Erythroblast (primary cell): ENCODE results near the gene KIAA1549.

Experiments
- DNase-seq, 2 experiments: peaks; one replicate each; lab custom pipeline; 2025; lab: John Stamatoyannopoulos, UW
- GATA1 ChIP-seq: IDR thresholded peaks from 2 replicates; pipeline ENCODE4 v1.6.1; 2011; ENCODE audit warnings: low read depth, mild to moderate bottlenecking, control low read depth, low read length, moderate library complexity
- POLR2A ChIP-seq: IDR thresholded peaks from 2 replicates; pipeline ENCODE4 v1.6.1; 2011; ENCODE audit warnings: mild to moderate bottlenecking, low read length

KIAA1549 gene

GRCh38 chr7:138885383-138886147, 95.6 kb downstream of the KIAA1549 start:
- DNase-seq = peak; percentile 8 to 15
- TF ChIP-seq GATA1 = no peak
- TF ChIP-seq POLR2A = no peak

DNA sequence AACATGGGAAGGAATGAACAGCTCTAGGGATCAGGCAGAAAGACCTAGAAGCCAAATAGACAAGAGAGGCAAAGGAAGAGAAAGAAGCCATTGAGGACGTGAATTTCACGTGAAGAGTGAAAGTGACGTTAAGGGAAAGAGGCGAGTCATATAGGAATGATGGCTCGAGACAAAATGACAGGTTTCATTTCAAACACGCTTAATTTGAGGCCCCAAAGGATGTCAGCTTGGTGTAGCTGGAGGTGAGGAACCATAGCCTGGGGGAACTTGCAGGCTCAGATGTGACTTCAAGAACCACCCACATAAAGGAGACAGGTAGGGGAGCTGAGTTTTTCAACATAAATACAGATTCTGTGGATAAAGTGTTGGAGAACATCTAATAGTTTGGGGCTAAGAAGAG, 98.9 kb downstream of the KIAA1549 start:
- TF ChIP-seq GATA1 (no peak), POLR2A (no peak)
- no peak for DNase-seq

DNA sequence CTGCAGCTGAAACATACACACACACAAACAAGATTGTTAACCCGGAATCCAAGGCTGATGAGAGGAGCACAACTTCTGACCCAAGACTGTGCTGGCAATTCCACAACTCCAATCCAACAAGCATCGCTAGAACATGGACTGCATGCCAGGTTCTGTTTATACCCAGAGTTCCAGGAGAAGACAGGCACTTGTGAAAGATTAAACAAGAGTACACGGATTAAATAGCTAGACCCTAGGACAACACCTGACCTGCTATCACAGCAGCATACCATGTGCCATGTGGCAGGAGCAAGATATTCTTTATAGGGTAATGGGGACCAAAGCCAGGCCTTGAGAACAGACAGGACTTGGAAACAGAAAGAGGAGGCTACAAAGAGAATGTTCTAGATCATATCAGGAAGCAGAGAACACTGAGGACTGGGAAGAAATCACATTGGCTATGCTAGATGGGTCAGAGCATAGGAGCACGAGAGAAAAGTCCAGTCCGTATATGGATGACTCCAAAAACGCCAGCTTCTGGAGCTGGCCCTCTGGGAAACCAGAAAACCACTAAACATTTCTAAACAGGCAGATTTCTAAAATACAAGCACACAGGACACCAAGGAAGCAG, 99.5 kb downstream of the KIAA1549 start:
- no peak for DNase-seq
- TF ChIP-seq POLR2A (no peak), GATA1 (no peak)

DNA sequence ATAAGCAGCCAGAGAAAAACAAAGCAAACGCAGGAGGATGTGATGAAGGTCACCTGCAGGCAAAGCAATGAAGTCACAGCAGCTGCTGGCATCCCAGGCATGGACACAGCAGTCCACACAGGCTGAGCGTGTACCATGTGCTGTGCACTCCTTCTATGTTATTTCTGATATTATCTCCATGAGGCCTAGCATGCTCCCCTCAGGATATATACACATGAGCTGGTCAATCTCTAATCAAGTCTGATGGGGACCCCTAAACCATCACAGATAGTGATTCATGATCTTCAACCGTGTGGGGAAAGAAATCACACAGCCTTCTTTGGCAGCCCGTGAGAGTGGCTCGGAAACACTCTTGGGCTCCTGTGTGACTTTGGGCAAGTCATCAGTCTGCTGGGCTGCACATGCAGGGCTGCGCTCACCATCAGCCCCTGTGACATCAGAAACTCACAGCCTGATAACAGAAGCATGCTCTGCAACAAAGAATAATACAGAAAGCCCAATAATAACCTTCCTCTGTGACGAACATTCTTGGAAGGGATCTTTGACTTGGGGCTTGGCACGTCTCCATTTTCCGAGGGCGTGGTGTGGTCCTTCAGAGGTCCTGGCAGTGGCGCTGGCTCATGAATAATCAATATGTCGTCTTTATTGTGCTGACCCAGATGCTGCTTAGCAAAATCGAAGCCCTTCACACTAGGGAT, 100.2 kb downstream of the KIAA1549 start:
- no peak for DNase-seq

GRCh38 chr7:138879356-138879755, 101.8 kb downstream of the KIAA1549 start:
- no peak for TF ChIP-seq POLR2A
- DNase-seq = no peak

More for the DNA sequence above, 100.2 kb downstream of the KIAA1549 start:
- TF ChIP-seq POLR2A (no peak), GATA1 (no peak)

DNA sequence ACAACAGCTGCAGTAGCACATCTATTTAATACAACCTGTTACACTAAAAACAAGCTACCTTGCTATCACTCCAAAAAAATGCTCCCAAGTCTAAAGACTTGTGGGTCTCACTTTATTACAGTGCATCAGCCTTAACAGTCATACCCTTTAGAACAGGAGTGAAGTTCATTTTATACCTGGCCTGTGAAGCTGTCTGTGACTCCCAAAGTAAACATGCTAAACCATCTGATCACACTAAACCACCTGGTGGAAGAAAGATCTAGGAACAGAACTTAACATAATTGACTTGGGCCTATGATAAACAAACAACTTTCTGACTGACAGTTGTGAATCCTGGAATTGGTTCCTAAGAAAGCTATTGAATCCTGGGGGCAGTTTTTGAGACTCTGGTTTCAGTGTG, 102.3 kb downstream of the KIAA1549 start:
- TF ChIP-seq GATA1 (no peak), POLR2A (no peak)

GRCh38 chr7:138878051-138878450, 103.1 kb downstream of the KIAA1549 start:
- TF ChIP-seq POLR2A (no peak), GATA1 (no peak)

More for the DNA sequence above, 102.3 kb downstream of the KIAA1549 start:
- no peak for DNase-seq

DNA sequence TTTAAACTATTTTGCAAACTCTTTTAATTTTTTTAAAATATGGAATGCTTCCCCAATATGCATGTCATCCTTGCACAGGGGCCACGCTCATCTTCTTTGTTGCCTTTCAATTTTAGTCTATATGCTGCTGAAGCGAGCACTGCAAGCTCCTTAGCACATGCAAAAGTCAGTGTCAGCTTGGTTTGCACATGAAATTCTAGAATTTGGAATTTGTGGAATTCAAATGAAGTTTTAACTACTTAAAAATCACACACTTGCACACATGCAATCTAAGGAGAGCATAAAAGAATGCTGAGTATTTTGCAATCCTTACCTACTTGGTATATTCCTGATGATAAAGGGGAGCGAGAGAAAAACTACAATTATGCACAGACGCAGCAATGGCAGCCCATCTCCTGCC, 104.9 kb downstream of the KIAA1549 start:
- TF ChIP-seq POLR2A = no peak
- no peak for TF ChIP-seq GATA1

More at GRCh38 chr7:138878051-138878450, 103.1 kb downstream of the KIAA1549 start:
- no peak for DNase-seq

GRCh38 chr7:138875794-138876193, 105.4 kb downstream of the KIAA1549 start:
- DNase-seq = no peak

More for the DNA sequence above, 104.9 kb downstream of the KIAA1549 start:
- no peak for DNase-seq

DNA sequence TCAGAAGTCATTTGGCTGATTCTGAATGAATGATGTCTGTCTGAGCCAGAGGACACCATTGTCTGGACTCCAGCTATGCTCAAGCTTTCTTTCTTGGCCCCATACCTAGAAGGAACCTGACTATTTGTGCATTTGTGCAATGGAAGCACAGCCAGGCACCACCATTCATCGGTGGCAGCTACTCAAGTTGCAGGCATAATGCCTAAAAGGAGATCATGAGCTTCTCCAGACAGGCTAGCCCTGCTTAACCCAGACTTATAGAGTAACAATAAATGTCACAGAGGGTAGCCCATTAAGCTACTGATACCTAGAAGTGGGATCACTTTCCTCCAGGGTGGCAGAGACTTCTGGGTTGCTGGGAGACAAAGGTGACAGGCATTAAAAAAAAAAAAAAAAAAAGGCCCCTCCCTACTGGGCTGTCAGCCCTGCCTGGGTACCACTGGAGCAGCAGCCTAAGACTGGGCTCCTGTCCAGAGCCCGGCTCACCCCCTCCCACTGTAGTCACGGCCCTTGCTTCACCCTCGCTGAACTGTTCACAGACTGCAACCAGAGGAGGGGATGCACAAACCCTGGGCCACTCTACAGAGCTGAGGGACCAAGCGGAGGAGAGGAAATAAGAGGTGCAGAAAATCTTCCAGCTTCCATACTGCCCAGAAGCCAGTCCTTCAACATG, 107.8 kb downstream of the KIAA1549 start:
- no peak for DNase-seq
- no peak for TF ChIP-seq POLR2A

More at GRCh38 chr7:138875794-138876193, 105.4 kb downstream of the KIAA1549 start:
- TF ChIP-seq POLR2A (no peak), GATA1 (no peak)

DNA sequence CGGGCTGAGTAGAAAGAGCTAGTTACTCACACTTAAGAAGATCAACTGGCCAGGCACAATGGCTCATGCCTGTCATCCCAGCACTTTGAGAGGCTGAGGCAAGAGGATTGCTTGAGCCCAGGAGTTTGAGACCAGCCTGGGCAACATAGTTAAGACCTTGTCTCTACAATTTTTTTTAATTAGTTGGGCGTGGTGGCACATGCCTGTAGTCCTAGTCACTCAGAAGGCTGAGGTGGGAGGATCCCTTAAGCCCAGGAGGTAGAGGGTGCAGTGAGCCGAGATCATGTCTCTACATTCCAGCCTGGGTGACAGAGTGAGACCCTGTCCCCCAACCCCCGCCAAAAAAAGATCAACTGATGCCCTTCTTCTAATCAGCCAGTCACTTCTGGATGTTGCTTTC, 108.6 kb downstream of the KIAA1549 start:
- TF ChIP-seq POLR2A (no peak), GATA1 (no peak)

DNA sequence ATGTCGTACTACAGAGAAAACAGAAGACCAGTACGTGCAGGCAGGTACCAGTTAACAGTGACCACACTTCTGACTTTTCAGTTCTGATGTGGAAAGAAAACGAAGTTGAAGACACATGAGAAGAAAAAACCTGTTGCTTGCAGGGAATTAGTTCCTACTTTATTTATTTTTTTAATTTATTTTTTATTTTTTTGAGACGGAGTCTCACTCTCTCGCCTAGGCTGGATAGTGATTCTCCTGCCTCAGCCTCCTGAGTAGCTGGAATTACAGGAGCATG, 109.4 kb downstream of the KIAA1549 start:
- DNase-seq = no peak
- TF ChIP-seq GATA1 = no peak
- no peak for TF ChIP-seq POLR2A

More for the DNA sequence above, 108.6 kb downstream of the KIAA1549 start:
- no peak for DNase-seq

DNA sequence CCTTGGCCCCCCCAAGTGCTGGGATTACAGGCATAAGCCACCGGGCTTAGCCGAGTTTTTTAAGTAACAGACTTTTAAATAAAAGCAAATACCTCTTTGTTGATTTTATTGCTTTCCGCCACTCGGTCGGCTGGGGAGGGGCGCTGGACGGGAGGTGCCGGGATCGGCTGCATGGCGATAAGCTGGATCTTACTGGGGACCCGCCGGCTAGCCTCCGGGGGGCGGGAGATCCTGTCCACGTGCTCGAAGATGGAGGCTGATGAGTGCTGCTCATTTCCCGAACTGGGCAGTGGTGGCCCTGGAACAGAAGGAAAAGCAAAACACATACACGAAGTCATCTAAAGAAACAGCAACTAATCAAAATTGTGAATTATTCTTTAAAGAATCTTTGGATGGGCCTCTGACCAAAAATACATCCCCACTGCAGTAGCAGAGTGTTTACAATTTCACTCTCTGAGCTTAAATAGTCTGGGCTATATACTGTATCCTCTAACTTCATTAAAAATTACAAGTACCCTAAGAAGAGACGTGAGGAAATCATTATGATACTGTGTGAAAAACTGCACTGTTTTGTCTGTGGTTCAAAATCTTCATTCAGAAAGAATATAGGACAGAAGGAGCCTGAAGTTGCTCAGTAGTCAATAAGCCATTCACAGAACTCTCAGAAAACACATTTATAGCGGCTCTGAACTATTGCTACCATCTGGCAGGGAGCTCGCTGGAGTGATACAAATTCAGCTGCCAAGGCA, 110.0 kb downstream of the KIAA1549 start:
- no peak for DNase-seq
- TF ChIP-seq POLR2A (no peak), GATA1 (no peak)
